IPS-18c (cell line): ENCODE measurements around the gene TAP1.
"Not testable (repeated sequence)": the region's sequence is repeated elsewhere in the genome, so short reads cannot be mapped to it uniquely, and the experiment has no call there.

Source experiments
- H3K4me3 ChIP-seq: 2 replicates; pipeline ENCODE4 v1.7.0; 2013; ENCODE audit warnings: low read depth, mild to moderate bottlenecking, low read length, moderate library complexity; ENCODE audit not compliant: insufficient read depth
- H3K9me3 ChIP-seq: one replicate; pipeline ENCODE4 v1.6.1; 2013; ENCODE audit warnings: mild to moderate bottlenecking, low read length, moderate library complexity; ENCODE audit not compliant: control insufficient read depth, insufficient read depth

TAP1 gene, protein sequence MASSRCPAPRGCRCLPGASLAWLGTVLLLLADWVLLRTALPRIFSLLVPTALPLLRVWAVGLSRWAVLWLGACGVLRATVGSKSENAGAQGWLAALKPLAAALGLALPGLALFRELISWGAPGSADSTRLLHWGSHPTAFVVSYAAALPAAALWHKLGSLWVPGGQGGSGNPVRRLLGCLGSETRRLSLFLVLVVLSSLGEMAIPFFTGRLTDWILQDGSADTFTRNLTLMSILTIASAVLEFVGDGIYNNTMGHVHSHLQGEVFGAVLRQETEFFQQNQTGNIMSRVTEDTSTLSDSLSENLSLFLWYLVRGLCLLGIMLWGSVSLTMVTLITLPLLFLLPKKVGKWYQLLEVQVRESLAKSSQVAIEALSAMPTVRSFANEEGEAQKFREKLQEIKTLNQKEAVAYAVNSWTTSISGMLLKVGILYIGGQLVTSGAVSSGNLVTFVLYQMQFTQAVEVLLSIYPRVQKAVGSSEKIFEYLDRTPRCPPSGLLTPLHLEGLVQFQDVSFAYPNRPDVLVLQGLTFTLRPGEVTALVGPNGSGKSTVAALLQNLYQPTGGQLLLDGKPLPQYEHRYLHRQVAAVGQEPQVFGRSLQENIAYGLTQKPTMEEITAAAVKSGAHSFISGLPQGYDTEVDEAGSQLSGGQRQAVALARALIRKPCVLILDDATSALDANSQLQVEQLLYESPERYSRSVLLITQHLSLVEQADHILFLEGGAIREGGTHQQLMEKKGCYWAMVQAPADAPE

GRCh38 chr6:32853541-32854375 lies at the start of gene TAP1, which contains the start of gene PSMB9:
TSS of gene TAP1 (minus strand) at chr6:32853704. CDS start at chr6:32853636, 68 bp downstream.
TSS of gene PSMB9 (plus strand) at chr6:32854192. CDS start at chr6:32854230, 38 bp downstream.
- peak within 1 kb of the TSS; percentile 89 for H3K4me3 ChIP-seq

DNA sequence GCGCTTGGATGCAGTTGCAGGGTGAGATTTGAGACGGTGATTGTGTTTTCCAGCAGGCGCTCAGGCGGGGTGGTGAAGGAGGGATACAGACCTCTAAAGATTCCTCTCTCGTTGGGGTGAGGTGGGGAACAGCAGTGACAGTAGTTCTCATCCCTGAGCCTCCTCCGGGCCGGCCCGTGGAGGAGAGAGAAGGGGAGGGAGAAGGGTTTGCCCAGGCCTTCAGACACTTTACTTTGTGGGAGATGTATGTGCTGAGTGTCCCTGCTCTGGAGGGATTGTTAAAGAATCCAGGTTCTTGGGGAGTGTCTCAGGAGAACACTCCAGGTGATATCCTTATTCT lies 41.5 kb upstream of the TAP1 start:
- peak overlapping the region; percentile 97 for H3K4me3 ChIP-seq
- no peaks in the 10 kb centered on the region for H3K9me3 ChIP-seq

More at GRCh38 chr6:32853541-32854375, at the start of gene TAP1, which contains the start of gene PSMB9:
- no peaks in the 10 kb centered on the region for H3K9me3 ChIP-seq

DNA sequence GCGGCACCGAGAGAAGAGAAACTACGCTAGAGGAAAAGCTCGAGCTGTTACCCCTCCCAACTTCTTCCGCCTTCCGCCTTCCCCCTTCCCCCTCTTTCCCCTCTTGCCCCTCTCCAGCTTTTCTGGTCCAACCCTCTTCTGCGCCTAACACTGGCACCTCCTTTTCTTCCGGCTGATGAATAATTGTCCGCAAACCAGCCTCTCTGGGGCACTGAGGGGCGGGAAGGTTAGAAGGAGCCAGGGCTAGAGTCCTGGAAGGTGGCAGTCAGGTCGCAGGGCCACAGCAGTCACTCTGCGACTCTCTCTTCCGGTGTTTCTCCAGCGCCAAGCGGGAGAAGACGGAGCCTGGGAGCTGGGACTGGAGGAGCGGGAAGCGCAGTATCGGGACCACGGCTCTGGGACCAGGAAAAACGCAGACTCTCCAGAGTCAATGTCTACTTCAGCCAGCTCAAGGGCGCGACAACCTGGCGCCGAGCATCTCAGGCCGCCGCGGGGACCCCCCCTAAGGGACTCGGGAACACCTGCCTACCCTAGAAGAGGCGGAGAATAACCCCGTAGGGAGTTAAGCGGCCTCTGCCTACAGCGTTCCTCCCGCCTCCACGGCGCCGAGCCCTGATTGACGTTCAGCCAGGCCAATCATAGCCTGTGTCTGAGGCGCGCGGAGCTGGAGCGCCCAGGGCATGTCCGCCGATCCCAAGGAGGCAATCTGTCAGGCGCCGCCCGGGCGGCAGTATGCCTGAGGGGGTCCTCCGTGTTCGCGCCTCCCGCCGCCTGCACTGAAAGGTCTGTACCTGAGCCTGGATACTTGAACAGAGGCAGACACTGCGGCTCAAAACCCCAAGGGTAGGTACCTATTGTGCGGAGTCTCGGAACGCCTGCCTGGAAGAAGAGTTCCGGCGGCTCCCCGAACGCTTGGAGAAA lies 40.8 kb upstream of the TAP1 start:
- peak overlapping the region; percentile 97 for H3K4me3 ChIP-seq
- no peaks in the 10 kb centered on the region for H3K9me3 ChIP-seq

DNA sequence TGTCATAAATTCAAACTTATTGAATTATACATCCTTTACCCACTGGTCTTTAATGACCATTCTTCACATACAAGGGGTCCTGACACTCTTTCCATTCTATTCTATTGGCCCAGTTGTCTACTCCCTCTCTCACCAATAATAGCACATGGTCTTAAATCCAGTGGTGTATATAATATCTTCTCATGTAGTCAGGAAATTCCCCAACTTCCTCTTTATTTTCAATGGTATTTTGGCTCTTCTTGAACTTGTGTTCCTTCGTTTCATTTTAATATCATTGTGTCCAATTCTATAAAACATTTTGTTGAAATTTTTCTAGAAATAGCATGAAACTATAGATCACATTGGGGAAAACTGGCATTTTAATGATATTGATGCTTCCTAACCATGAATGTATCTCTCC lies 37.3 kb upstream of the TAP1 start:
- Histone ChIP-seq H3K4me3 (no peak overlapping the region), H3K9me3 (no peaks in the 10 kb centered on the region)

- Histone ChIP-seq H3K4me3 (no peak overlapping the region), H3K9me3 (no peaks in the 10 kb centered on the region)
Measured at GRCh38 chr6:32889533-32889932, 36.0 kb upstream of the TAP1 start.

GRCh38 chr6:32888576-32888975 lies 35.1 kb upstream of the TAP1 start:
- Histone ChIP-seq H3K9me3 (no peaks in the 10 kb centered on the region), H3K4me3 (no peak overlapping the region)

DNA sequence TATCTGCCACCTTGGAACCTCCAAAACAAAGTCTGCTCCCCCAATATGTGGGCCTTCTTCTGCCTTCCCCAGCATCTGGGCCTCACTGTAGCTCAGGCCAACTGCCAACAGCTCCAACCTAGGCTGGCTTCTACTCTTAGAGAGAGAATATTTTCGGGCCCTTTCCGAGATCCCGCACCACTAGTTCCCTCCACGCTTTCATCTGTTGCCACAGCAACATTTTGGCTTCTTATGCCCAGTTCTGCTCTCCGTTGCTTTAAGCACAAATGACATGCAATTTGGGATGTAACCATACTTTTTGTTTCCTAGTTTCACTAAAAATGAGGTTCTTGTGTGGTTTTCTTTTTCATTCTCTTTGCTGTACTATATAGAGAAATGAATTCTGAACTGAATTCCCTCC lies 34.1 kb upstream of the TAP1 start:
- H3K4me3 ChIP-seq: no peak overlapping the region
- H3K9me3 ChIP-seq: no peaks in the 10 kb centered on the region

GRCh38 chr6:32886681-32887383 lies 33.3 kb upstream of the TAP1 start:
- H3K4me3 ChIP-seq: no peak overlapping the region
- no peaks in the 10 kb centered on the region for H3K9me3 ChIP-seq

DNA sequence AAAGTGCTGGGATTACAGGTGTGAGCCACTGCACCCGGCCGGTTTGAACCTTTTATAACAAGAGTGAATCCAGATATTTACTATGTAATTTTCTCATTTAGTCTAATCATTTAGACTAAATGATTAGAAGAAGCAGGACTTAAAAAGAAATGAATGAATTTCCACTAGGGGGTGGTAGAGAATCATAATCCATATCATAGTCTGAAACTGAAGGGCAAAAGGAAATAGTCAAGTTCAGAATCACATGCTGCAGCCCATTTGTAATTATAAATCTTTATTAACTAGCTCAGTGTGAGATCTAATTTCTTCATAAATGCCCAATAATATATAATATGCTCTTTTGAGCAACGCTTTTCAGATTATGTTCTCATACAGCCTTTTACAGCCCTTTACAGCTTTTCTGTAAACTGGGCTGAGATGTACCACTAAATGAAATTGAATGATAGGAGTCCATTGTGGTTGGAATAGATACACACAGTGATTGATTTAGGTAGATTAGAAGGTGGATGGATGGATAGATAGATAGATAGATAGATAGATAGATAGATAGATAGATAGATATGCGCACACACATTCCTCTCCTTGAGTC lies 32.3 kb upstream of the TAP1 start:
- H3K4me3 ChIP-seq: no peak overlapping the region
- H3K9me3 ChIP-seq: no peaks in the 10 kb centered on the region

DNA sequence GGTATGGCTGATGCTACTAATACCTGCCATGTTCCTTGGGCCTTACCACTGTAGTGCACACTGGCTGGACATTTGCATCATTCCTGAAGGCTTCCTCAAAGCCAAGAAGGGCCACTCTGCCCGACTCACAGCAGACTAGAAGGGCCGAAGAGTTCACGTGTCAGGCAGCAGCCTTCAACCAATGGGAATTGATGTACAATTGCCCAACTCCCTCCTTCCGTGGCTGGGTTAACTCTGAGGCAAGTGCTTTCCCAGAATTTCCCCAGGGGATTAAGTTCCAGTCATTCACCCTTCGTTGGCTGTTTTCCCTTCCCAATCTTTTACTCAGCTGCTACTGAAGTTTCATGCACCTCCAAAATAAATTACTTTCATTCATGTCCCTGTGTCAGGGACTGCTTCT lies 30.3 kb upstream of the TAP1 start:
- Histone ChIP-seq H3K9me3 (no peaks in the 10 kb centered on the region), H3K4me3 (no peak overlapping the region)

DNA sequence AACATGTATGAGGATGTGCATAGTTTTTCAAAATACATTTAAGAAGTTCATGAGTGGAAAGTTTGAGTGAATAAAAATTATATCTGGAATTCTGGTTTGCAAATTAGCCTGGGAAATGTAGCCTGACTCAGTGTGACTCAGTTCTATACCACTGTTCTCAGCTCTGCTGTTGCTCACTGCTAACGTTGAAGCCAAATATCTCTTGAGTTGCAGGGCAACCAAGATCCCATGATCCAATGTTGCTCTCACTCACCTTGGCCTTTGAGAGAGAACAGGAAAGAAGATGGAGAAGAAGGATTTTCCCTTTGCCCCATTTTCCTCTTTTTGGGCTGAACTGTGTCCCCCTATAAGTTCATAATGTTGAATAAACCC lies 29.4 kb upstream of the TAP1 start:
- Histone ChIP-seq H3K9me3 (no peaks in the 10 kb centered on the region), H3K4me3 (no peak overlapping the region)

DNA sequence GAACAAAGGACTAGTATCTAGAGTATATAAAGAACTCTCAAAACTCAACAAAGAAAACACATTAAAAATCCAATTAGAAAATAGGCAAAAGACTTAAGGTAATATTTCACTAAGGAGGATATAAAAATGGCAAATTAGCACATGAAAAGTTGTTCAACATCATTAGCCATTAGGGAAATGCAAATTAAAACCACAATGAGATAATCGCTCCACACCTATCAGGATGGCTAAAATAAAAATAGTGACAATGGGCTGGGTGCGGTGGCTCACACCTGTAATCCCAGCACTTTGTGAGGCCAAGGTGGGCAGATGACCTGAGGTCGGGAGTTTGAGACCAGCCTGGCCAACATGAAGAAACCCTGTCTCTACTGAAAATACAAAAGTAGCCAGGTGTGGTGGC lies 27.5 kb upstream of the TAP1 start:
- not testable (repeated sequence) for H3K4me3 ChIP-seq, H3K9me3 ChIP-seq

DNA sequence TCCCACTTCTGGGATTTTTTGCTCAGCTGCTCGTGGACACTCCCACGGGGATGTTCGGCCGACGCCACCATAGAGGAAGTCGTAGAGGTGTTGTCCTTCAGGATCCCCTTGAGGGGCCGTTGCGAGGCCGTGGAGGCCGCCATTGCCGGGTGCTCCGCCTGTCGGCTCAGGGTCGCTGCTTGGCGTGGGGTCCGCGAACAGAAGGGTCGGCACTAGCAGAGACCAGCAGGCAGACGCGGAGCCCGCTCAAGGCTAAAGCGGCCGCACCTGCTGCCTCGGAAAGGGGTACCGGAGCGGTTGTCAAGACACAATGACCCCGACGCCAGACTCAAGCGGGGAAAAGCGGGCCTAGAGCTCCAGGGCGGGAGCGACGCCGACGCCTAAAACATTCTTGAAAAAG lies 26.2 kb upstream of the TAP1 start:
- no peak overlapping the region for H3K4me3 ChIP-seq
- H3K9me3 ChIP-seq: no peaks in the 10 kb centered on the region

DNA sequence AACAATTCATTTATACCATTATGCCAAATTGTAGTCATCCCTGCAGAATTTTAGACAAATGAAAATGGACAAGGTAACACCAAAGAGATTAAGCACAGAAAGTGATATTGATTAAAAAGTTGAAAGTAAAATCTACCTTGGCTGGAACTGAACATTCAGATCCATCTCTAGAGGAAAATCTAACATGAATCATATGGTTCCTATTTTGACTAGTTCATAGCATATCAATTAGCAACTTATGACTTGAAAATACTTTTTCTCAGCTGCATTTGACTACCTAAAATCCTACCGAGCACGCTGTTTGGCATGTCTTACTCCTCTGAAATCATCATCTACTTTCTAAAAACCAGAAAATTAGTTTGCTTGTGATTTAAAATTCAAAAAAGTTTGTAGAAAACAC lies 23.1 kb upstream of the TAP1 start:
- no peak overlapping the region for H3K4me3 ChIP-seq
- no peaks in the 10 kb centered on the region for H3K9me3 ChIP-seq

- H3K4me3 ChIP-seq, H3K9me3 ChIP-seq: not testable (repeated sequence)
Measured at GRCh38 chr6:32873947-32874346, 20.4 kb upstream of the TAP1 start.

GRCh38 chr6:32868257-32868788 lies 14.8 kb upstream of the TAP1 start:
- Histone ChIP-seq H3K9me3 (no peaks in the 10 kb centered on the region), H3K4me3 (no peak overlapping the region)
